Lower leg skin (tissue), 3 donors: Measurements from ENCODE around the gene SLC39A6.

Source experiments
- POLR2A ChIP-seq, 2 donors: fragments of 450-650 bp; IDR thresholded peaks; one replicate each; pipeline ENCODE4 v1.6.1; 2016 to 2017; ENCODE audit warnings: antibody characterized with exemption in 2 of 2, mild to moderate bottlenecking in 1 of 2, moderate library complexity in 1 of 2
- TF ChIP-seq, protein P1 (sequence below), 3 donors: fragments of 450-650 bp; IDR thresholded peaks; one replicate each; pipeline ENCODE4 v1.5.1; 2016; ENCODE audit warnings: antibody characterized with exemption in 3 of 3, mild to moderate bottlenecking in 3 of 3, moderate library complexity in 2 of 3

DNA sequence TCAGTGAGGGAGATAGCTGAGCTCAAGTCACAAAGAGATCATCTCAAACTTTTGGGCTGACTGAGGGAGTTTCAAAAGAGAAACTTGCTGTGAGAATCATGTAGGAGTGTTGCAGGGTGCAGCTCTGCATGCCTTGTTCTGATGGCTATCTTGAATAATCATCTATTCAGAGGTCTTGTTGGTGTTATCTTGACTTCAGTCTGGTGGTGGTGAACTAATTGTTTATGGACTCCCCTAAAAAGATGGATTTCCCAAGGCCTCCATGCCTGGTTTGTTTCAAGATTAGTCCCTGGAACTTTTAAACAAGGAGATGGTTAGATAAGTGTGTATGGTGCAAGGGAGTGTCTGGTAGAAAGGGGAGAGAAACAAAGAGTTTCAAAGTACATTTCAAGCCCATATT lies 29.8 kb downstream of the SLC39A6 start:
- TF ChIP-seq, protein P1, sequence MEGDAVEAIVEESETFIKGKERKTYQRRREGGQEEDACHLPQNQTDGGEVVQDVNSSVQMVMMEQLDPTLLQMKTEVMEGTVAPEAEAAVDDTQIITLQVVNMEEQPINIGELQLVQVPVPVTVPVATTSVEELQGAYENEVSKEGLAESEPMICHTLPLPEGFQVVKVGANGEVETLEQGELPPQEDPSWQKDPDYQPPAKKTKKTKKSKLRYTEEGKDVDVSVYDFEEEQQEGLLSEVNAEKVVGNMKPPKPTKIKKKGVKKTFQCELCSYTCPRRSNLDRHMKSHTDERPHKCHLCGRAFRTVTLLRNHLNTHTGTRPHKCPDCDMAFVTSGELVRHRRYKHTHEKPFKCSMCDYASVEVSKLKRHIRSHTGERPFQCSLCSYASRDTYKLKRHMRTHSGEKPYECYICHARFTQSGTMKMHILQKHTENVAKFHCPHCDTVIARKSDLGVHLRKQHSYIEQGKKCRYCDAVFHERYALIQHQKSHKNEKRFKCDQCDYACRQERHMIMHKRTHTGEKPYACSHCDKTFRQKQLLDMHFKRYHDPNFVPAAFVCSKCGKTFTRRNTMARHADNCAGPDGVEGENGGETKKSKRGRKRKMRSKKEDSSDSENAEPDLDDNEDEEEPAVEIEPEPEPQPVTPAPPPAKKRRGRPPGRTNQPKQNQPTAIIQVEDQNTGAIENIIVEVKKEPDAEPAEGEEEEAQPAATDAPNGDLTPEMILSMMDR (IDR thresholded peaks at IDR 0.05): no peak
- no peak for TF ChIP-seq POLR2A (IDR thresholded peaks at IDR 0.05)
